GM18951 (cell line): ENCODE measurements around the gene OSBPL10.

Experiments
- POLR2A ChIP-seq: IDR thresholded peaks from 4 replicates; pipeline ENCODE4 v1.6.1; 2011; ENCODE audit warnings: mild to moderate bottlenecking; ENCODE audit not compliant: insufficient read length, insufficient read depth; ENCODE audit errors: extremely low read depth
- in situ Hi-C: fragments of 300-500 bp; cut with MboI; formaldehyde crosslinking; loops from one replicate; pipeline ENCODE4 v1.12.0; 2022; ENCODE audit warnings: low sequenced_read_pairs, mixed read lengths, inconsistent platforms; ENCODE audit not compliant: unreplicated experiment

OSBPL10 gene

DNA sequence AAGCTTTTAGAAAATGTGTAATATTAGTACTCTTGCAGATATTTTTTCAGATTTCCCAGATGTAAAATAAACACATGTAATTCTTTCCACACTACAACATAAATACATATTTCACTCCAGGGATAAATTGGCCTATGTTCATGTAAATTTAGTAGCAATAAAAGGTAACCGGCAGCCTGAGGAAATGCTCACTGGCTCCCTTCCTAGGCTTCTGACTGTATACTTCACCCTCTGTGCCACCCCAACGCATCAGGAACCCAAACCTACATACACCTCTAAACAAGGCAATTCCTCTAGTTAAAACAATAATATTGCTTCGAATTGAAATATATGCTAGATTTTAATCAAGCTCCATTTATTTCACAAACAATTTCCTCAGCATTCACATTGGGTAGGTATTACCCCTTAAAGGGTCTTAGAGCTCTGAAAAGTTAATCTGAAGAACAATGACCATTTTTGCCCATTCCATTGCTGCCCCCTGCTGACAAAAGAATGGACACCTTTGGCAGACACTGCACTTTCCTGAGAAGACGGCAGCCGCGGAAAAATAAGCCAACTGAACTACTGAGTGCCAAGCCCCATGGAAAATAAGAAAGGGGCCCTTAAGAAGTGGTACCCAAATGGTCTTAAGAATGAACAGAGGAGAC, 212.5 kb downstream of the OSBPL10 start:
- in situ Hi-C loops = no loop called here

DNA sequence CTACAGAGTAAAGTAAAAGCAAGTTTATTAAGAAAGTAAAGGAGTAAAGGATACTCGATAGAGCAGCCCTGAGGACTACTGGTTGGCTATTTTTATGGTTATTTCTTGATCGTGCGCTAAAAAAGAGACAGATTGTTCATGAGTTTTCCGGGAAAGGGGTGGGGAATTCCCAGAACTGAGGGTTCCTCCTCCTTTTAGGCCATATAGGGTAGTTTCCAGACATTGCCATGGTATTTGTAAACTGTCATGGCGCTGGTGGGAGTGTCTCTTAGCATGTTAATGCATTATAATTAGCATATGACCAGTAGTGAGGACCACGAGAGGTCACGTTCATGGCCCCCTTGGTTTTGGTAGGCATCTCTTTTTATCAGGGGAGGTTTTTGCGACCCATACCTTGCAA, 213.1 kb downstream of the OSBPL10 start:
- TF ChIP-seq POLR2A = no peak
- in situ Hi-C loops = no loop called here

More for the DNA sequence above, 212.5 kb downstream of the OSBPL10 start:
- TF ChIP-seq POLR2A = no peak

DNA sequence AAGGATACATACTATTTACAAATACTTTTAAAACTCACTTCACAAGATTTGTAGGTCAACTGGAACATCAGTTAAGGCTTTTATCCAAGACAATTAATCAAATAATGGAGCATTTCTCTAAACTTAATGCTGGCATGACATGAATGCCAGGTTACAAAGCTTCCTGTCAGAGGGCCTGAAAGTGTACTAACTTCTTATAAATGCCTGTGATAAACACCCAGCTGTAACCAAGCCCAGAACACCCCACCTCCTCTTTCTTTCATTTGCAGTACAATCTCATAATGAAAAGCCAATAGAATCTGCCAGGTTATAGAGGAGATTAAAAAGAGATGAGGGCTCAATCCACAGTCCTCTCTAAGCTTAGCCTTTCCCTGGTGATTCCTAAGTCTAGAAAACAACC, 214.4 kb downstream of the OSBPL10 start:
- in situ Hi-C loops = no loop called here
- TF ChIP-seq POLR2A = no peak

DNA sequence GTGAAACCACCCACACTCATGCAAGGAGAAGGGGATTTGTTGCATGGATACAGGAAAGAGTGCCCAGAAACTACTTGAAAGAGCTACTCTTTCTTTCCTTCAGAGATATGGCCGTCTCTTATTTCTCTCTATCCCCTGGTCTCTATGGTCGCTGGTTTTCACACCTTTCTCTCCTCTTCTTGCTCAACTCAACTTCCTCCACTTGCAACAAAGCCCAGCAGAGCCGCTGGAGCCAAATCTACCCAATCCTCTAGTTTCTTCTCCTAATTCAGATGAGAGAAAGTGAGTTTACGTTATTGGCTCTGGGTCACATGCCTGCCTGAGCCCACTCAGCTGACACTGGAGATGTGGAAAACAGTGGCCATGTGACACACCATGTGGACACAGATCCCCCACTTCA, 215.2 kb downstream of the OSBPL10 start:
- TF ChIP-seq POLR2A = no peak
- in situ Hi-C loops = no loop called here

DNA sequence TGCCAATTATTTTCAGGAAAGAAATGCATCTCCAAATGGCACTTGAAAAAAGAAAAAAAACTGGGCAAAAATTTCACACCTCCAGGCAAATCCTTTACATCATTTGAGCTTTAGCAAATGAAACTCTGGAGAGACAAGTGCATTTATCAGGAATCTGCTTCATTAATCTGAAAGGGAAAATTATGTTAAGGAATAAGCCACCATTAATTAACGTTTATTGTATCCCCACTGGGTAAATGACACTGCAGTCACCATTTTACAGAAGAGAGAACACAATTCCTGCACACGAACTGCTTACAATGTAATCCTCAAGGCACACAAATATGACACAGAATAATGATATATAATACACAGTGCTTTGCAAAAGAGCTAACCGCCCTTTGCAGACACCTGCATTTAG, 217.3 kb downstream of the OSBPL10 start:
- in situ Hi-C loops = no loop called here
- TF ChIP-seq POLR2A = no peak

DNA sequence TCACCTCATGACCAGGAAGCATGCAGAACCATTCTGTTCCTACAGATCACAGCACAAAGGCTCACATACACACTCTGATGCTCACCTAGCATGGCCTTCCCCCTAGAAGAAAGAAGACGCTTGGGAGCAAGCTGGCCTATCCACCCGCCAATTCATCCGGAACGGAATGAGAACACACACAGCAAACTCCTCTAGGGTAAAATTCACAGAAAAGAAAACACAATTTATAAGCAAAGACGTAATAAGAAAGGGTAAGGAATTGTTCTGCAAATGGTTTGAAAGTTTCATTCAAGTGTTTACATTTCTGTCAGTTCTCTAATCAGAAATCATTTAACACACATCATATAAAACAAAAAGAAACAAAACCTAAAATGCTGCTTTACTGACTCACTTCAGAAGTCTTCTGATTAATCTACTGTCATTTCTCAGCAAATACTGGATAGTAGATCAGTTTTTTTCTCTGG, 218.1 kb downstream of the OSBPL10 start:
- TF ChIP-seq POLR2A = no peak
- in situ Hi-C loops = no loop called here

DNA sequence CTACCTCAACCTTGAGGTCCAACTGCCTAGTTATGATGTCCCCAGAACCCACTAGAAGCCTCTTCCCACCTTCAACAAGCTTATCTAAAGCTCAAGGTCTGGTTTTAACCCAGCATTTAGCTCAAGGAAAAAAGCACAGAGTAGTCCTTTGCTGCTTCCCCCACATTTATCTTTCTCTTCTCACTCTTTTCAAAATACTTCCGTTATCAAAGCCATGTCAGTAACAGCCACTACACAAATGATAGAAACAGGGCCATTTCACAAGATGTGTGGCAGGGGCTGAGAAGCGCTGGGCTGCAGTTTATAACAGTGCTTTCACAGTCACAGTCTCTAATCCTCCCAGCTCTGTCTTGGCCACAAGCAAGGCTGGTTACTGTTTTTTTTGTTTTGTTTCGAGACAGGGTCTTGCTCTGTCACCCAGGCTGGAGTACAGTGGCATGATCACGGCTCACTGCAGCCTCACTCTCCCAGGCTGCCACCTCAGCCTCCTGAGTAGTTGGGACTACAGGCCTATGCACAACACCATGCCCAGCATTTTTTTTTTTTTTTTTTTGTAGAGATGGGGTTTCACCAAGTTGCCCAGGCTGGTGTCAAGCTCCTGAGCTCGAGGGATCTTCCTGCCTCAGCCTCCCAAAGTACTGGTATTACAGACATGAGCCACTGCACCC, 218.8 kb downstream of the OSBPL10 start:
- in situ Hi-C loops = no loop called here

DNA sequence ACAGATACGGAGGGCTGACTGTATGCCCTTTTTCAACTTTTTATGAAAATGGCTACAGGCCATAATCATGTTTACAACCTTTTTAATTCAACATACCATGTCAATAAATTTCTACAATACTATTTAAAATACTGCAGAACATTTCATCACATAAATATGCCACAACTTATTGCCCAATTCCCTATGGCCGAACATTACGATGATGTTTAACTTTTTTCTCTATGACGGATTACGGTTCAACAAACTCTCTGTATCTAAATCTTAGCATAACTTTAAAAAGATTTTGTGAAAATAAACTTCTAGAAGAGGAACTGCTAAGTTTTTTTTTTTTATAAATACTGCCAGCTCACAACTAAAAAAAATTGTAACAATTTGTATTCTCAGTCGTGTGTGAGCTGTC, 220.4 kb downstream of the OSBPL10 start:
- in situ Hi-C loops = no loop called here
- TF ChIP-seq POLR2A = no peak

More for the DNA sequence above, 218.8 kb downstream of the OSBPL10 start:
- TF ChIP-seq POLR2A = no peak

DNA sequence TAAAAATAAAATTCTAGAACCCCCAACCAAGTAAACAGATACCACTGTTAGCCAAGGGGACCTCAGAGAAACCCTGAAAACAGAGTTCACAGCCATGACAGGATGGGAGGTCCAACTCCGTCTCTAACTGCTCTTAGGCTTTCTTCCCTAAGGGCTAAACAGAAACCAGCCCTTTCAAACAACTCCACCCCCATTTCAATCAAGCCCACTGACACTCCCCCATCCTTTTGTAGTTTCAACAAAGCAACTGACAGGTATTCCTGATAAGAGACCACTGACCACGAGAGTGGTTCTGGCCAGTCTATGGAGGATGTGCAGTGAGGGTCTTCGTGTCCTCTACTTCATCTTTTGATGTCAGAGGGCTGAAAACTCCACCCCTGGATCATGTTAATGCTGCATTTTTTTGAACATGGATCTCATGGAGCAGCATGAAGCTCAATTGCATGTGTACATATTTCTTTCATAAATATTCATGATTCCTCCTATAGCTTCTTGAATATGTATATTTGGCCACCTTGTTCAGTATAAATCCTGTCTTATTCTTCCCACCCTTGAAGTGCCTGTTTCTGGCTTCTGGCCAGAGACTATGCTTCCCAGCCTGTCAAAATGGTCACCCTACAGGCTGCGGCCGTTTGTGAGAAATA, 222.6 kb downstream of the OSBPL10 start:
- no peak for TF ChIP-seq POLR2A
- in situ Hi-C loops = no loop called here

DNA sequence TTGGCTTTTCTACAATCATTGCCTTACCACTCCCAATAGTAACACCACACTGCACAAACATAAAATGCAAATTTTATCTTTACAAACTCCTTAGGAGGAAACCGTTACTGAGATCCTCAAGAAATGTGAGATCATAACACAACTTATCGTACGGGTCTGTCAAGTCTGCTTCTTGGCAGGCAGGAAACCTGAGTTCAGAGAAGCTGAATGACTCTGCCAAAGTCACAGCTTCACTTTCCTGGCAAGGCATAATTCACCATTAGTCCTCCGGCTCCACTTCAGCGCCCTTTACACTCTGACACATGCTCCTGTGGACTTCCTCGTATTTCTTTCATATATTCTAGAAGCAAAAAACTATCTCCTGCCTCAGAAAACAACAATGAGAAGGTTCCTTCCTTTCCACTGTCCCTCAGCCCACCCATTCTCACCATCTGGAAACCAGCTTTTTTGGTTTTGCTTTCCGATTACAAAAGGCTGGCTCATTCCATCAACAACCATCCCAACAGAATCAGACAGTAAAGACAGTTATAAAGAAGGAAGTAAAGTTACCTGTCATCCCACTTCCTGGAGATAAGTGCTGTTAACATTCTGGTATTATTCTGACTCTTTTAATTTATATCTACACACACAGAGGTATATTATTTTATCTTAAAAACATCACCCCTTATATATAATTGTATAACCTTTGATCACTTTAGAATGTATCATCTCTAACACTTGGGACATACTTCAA, 225.0 kb downstream of the OSBPL10 start:
- TF ChIP-seq POLR2A = no peak
- in situ Hi-C loops = no loop called here

DNA sequence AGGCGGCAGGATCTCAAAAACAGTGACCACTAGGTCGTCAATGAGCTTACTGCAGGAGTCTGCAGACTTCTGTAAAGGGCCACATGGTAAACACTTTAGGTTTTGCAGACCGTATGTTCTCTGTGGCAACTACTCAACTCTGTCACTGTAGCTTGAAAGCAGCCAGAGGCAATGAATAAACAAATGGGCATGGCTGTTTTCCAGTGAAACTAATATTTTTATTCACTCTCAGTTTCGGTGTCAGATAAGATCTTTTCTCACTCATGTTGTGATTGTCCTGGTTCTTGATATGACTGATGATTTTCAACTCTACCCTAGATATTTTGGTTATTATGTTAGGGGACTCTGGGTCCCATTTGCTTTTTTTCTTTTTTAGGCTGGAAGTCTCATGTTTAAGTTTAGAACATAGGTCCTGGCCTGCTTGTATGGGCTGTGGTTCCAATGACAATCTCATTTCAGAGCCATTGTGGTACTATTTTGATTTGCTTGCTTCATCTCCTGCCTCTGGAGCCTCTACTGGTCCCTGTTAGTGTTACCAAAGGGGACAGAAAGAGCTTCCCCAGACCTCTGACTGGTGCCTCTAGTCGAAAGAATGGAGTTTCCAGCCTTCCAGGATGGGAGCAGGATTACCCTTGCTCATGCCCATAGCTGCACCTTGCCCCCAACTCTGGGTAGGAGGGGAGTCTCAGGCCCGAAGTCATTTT, 226.3 kb downstream of the OSBPL10 start:
- in situ Hi-C loops = no loop called here
- TF ChIP-seq POLR2A = no peak

DNA sequence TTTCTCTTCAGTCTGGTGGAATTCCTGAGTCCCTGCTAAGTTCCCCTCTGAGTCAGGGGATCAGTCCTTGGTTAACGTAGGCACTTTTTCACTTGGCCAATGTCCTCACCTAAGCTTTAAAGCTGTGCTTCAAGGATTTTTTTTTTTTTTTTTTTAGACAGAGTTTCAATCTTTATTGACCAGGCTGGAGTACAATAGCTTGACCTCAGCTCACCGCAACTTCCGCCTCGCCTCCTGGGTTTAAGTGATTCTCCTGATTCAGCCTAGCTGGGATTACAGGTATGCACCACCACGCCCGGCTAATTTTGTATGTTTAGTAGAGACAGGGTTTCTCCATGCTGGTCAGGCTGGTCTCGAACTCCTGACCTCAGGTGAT, 228.0 kb downstream of the OSBPL10 start:
- TF ChIP-seq POLR2A = no peak
- in situ Hi-C loops = no loop called here
